B cell (primary cell): ENCODE data around the gene SLC45A3. TPM values are rescaled to one million over a fixed set of nuclear protein-coding genes. Genes with fewer than 3 reads are reported as not detected.

Experiments used
- ATAC-seq: fragments of 200-7000 bp; cut with Tn5 transposase; one replicate; pipeline ENCODE4 v1.10.0; 2021; ENCODE audit warnings: low read depth, mild to moderate bottlenecking, moderate number of reproducible peaks, moderate library complexity
- CTCF ChIA-PET: fragments of 350-600 bp; sonication (Branson Sonifier 250); formaldehyde crosslinking; loops from one replicate; lab custom pipeline; 2021; ENCODE audit warnings: antibody characterized with exemption, inconsistent platforms; lab: Charles Lee
- POLR2A ChIA-PET: fragments of 350-600 bp; sonication (Branson Sonifier 250); formaldehyde crosslinking; loops from one replicate; lab custom pipeline; 2021; ENCODE audit warnings: antibody characterized with exemption; lab: Charles Lee
- DNase-seq: peaks from one replicate; pipeline ENCODE4 v3.0.0; 2013
- H2AFZ ChIP-seq: 2 replicates; pipeline ENCODE4 v1.6.1; 2012; ENCODE audit warnings: mild to moderate bottlenecking, low read depth, low read length; ENCODE audit not compliant: insufficient read depth, poor library complexity, severe bottlenecking
- H3K27ac ChIP-seq, 2 donors: 1 replicate in 1 of 2; 2 replicates in 1 of 2; pipeline ENCODE4 v1.5.1; 2012 to 2013; ENCODE audit warnings: low read length in 2 of 2, mild to moderate bottlenecking in 2 of 2, moderate library complexity in 1 of 2
- H3K27me3 ChIP-seq, 4 experiments: fragments of 200-600 bp in 1 of 4; sonication (generic) in 1 of 4; replicated peaks in 1 of 4; 1 replicate in 2 of 4; 2 replicates in 2 of 4; pipeline versions ENCODE4 v1.6.1 to v1.7.0; 2013 to 2016; ENCODE audit warnings: low read length in 3 of 4, mild to moderate bottlenecking in 2 of 4, mixed read lengths in 1 of 4, moderate library complexity in 1 of 4; ENCODE audit not compliant: insufficient read depth in 4 of 4, control insufficient read depth in 3 of 4; ENCODE audit errors: control extremely low read depth in 1 of 4
- H3K36me3 ChIP-seq, 2 experiments: replicated peaks in 1 of 2; 1 replicate in 1 of 2; 2 replicates in 1 of 2; pipeline versions ENCODE4 v1.6.1 to v1.7.1; 2013; ENCODE audit warnings: low read length in 1 of 2; ENCODE audit not compliant: insufficient read depth in 2 of 2, control insufficient read depth in 1 of 2; ENCODE audit errors: control extremely low read depth in 1 of 2, extremely low read depth in 1 of 2
- H3K4me1 ChIP-seq, 2 donors: fragments of 200-600 bp in 1 of 2; sonication (generic) in 1 of 2; 1 replicate in 1 of 2; 2 replicates in 1 of 2; pipeline versions ENCODE4 v1.5.1 to v1.6.1; 2013 to 2017; ENCODE audit warnings: low read length in 2 of 2; ENCODE audit not compliant: control insufficient read depth in 2 of 2, insufficient read depth in 2 of 2
- H3K4me2 ChIP-seq: replicated peaks from 2 replicates; pipeline ENCODE3; 2012; ENCODE audit warnings: mild to moderate bottlenecking, low read depth, low read length; ENCODE audit not compliant: poor library complexity, severe bottlenecking
- H3K4me3 ChIP-seq, 5 experiments: fragments of 200-600 bp in 1 of 5; sonication (generic) in 1 of 5; 1 replicate in 3 of 5; 2 replicates in 2 of 5; pipeline versions ENCODE4 v1.5.1 to v1.7.0; 2011 to 2016; ENCODE audit warnings: low read length in 4 of 5, mild to moderate bottlenecking in 4 of 5, low read depth in 2 of 5, control low read depth in 1 of 5, moderate library complexity in 1 of 5; ENCODE audit not compliant: insufficient read depth in 1 of 5; ENCODE audit errors: control extremely low read depth in 1 of 5, extremely low read depth in 1 of 5
- H3K79me2 ChIP-seq: fragments of 200-600 bp; sonication (generic); one replicate; pipeline ENCODE4 v1.6.0; 2016; ENCODE audit warnings: low read length; ENCODE audit not compliant: control insufficient read depth, insufficient read depth
- H3K9ac ChIP-seq: fragments of 200-600 bp; sonication (generic); 2 replicates; pipeline ENCODE4 v1.6.1; 2017; ENCODE audit warnings: mild to moderate bottlenecking, low read length, moderate library complexity
- H3K9me3 ChIP-seq, 3 donors: one replicate each; pipeline versions ENCODE4 v1.6.1 to v1.7.1; 2013; ENCODE audit warnings: low read length in 2 of 3; ENCODE audit not compliant: control insufficient read depth in 2 of 3, insufficient read depth in 1 of 3; ENCODE audit errors: control extremely low read depth in 1 of 3
- H4K20me1 ChIP-seq: 2 replicates; pipeline ENCODE4 v1.6.0; 2012; ENCODE audit warnings: mild to moderate bottlenecking, low read length; ENCODE audit not compliant: insufficient read depth, control insufficient read depth, poor library complexity, severe bottlenecking
- H3K27ac Mint-ChIP-seq: one replicate; pipeline ENCODE4 v1.8.0; 2021; ENCODE audit warnings: mixed read lengths
- H3K27me3 Mint-ChIP-seq: one replicate; pipeline ENCODE4 v1.8.0; 2021; ENCODE audit warnings: mixed read lengths
- H3K4me1 Mint-ChIP-seq: one replicate; pipeline ENCODE4 v1.8.0; 2021; ENCODE audit warnings: mixed read lengths
- H3K4me3 Mint-ChIP-seq: one replicate; pipeline ENCODE4 v1.8.0; 2021; ENCODE audit warnings: mixed read lengths
- H3K9me3 Mint-ChIP-seq: one replicate; pipeline ENCODE4 v1.8.0; 2022; ENCODE audit warnings: mixed read lengths; ENCODE audit not compliant: insufficient read depth
- EZH2 ChIP-seq: IDR thresholded peaks from 2 replicates; pipeline ENCODE4 v1.6.1; 2012; ENCODE audit warnings: borderline replicate concordance, low read depth, mild to moderate bottlenecking, moderate library complexity, low read length; ENCODE audit not compliant: insufficient read depth, poor library complexity, severe bottlenecking
- WGBS: methylation state at CpG from one replicate; pipeline ENCODE4 v1.1.5; 2013; ENCODE audit warnings: missing lambda C conversion rate; ENCODE audit not compliant: insufficient coverage; 5-methylcytosine and 5-hydroxymethylcytosine counted together
- intact Hi-C: fragments of 100-400 bp; cut with micrococcal nuclease; formaldehyde crosslinking; loops from one replicate; pipeline ENCODE4 v1.10.0; 2022
- polyA plus RNA-seq: library from polyadenylated mRNA; depleted of rRNA; stranded (reverse); fragments of >200 nt; gene quantifications from 2 replicates; pipeline ENCODE4 v1.2.3, GENCODE V29; 2012
- total RNA-seq, 2 donors: library from RNA; stranded (reverse); fragments of 120-200 nt in 1 of 2; gene quantifications; 1 replicate in 1 of 2; 2 replicates in 1 of 2; pipeline versions ENCODE4 v1.2.3 to v1.2.4, GENCODE V29; 2013 to 2022
- TF ChIP-seq, protein P1 (sequence below): fragments of 200-600 bp; IDR thresholded peaks from one replicate; pipeline ENCODE4 v1.8.0; 2022; ENCODE audit warnings: antibody characterized with exemption, mild to moderate bottlenecking

The SLC45A3 gene
- total and polyA plus RNA-seq, 2 donors (not counting 1 experiment from before 2014, with no cell fraction given) = 5.0 to 23.9 TPM

DNA sequence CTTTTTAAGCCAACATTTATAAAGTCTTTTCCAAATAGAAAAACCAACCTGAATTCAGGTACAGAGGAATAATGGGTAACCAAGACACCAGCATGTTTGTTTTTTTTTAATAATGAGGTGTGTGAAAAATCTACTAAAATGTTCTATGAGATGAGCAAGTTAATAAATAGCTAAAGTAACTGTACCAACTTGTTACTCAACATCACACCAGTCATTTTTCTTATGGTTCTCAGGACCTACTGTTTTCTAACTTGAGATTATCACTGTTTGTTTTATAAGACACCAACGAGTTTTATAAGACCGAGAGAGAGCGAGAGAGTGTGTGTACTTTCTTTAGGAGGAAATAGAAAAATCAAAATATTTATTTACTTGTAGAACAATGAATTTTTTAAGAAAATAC, 60.9 kb downstream of the SLC45A3 start:
- H3K27me3 ChIP-seq = no peaks in the 10 kb centered on the region
- intact Hi-C loops = no loop called here
- no peak overlapping the region for H3K9ac ChIP-seq
- Mint-ChIP-seq H3K9me3 (no peaks in the 10 kb centered on the region), H3K4me1 (peaks cover 24% of the 10 kb centered on the region), H3K27ac (no peak overlapping the region), H3K4me3 (no peak overlapping the region), H3K27me3 (no peaks in the 10 kb centered on the region)
- ATAC-seq = no peak
- DNase-seq = no peak
- no peak overlapping the region for H3K4me3 ChIP-seq
- H3K4me1 ChIP-seq = peaks cover under 1 to 2% of the 10 kb centered on the region in 2 donors
- ChIA-PET CTCF (no interaction called here), POLR2A (no interaction called here)
- WGBS = no CpG with 5 or more reads among the region's 3 CpGs
- no peak for TF ChIP-seq EZH2
- TF ChIP-seq, protein P1, sequence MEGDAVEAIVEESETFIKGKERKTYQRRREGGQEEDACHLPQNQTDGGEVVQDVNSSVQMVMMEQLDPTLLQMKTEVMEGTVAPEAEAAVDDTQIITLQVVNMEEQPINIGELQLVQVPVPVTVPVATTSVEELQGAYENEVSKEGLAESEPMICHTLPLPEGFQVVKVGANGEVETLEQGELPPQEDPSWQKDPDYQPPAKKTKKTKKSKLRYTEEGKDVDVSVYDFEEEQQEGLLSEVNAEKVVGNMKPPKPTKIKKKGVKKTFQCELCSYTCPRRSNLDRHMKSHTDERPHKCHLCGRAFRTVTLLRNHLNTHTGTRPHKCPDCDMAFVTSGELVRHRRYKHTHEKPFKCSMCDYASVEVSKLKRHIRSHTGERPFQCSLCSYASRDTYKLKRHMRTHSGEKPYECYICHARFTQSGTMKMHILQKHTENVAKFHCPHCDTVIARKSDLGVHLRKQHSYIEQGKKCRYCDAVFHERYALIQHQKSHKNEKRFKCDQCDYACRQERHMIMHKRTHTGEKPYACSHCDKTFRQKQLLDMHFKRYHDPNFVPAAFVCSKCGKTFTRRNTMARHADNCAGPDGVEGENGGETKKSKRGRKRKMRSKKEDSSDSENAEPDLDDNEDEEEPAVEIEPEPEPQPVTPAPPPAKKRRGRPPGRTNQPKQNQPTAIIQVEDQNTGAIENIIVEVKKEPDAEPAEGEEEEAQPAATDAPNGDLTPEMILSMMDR = no peak
- no peak overlapping the region for H2AFZ ChIP-seq
- H3K79me2 ChIP-seq = peaks cover 96% of the 10 kb centered on the region
- peaks cover 38% of the 10 kb centered on the region for H4K20me1 ChIP-seq
- peaks cover 1 to 80% of the 10 kb centered on the region in 2 experiments for H3K36me3 ChIP-seq
- no peak overlapping the region for H3K27ac ChIP-seq
- H3K4me2 ChIP-seq = no peak overlapping the region
- H3K9me3 ChIP-seq = no peaks in the 10 kb centered on the region

DNA sequence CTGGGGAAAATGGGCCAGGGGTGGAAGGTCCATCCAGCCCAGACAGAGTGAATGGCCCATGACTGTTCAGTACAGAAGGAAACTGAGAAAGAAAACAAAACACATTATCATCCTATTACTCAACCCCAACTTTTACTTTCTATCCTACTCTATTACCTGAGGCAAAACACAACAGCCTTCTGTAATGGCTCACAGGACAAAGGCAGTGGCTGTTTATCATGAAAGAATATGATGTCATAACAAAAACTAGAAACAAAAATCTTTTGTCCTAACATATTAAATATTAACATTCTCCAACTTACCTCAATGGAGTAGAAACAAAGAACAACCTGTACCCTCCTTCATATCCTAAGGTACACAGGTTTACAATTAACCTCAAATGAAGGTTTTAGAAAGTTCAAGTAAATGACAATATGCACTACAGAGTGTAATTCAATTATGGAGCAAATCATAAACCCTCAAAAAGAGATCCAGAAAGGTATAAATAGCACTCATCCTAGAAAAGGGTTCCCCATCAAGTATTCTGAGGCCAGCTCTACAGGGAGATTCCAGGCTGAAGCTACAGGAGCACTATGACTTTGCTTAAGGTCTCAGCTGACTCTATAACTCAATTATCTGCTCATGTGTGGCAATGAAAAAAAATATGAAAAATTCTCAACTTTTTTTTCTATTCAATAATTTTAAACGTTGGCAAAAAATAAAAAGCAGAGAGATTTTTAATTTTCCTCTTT, 63.6 kb downstream of the SLC45A3 start:
- Histone ChIP-seq H3K9ac (no peak overlapping the region), H3K4me3 (no peak overlapping the region), H2AFZ (no peak overlapping the region), H4K20me1 (peaks cover 34% of the 10 kb centered on the region), H3K27me3 (no peaks in the 10 kb centered on the region), H3K79me2 (peaks cover 93% of the 10 kb centered on the region), H3K27ac (no peak overlapping the region), H3K4me2 (no peak overlapping the region), H3K4me1 (peaks cover 1 to 4% of the 10 kb centered on the region in 2 donors), H3K9me3 (no peaks in the 10 kb centered on the region), H3K36me3 (peaks cover 1 to 89% of the 10 kb centered on the region in 2 experiments)
- no peak overlapping the region for H3K4me3 Mint-ChIP-seq
- no peaks in the 10 kb centered on the region for H3K9me3 Mint-ChIP-seq
- DNase-seq (no peak), ATAC-seq (no peak)
- no peaks in the 10 kb centered on the region for H3K27me3 Mint-ChIP-seq
- no CpG with 5 or more reads among the region's 1 CpG for WGBS
- POLR2A ChIA-PET = no interaction called here
- TF ChIP-seq EZH2 = no peak
- TF ChIP-seq, protein P1 = no peak
- no peak overlapping the region for H3K27ac Mint-ChIP-seq
- CTCF ChIA-PET = interaction anchor here (0.9 kb wide), 1 partner anchor 161 kb away, joined by 3 read pairs; the partner anchor contains the start of gene BLACAT1
- peaks cover 18% of the 10 kb centered on the region for H3K4me1 Mint-ChIP-seq
- intact Hi-C loops = loop anchor here (1.0 kb wide), 1 partner anchor 10 kb away; no protein-coding TSS in a partner anchor
